ENCODE results near the gene CNPY2. TPM values are rescaled to one million over a fixed set of nuclear protein-coding genes. Genes with fewer than 3 reads are reported as not detected.
A peak's percentile ranks its signal among the peaks of the same experiment; 100 is the strongest.

CNPY2 gene
- total and polyA plus RNA-seq, 2 of the 13 experiments (the other 11 are each of a cell fraction or from before 2014, with no cell fraction given) = 285 to 356 TPM

- TF ChIP-seq ZNF18 (CRISPR knock-in tag; IDR thresholded peaks at IDR 0.05; ENCODE audit: insufficient replicate concordance) = no peak
- TF ChIP-seq ZBTB4 (CRISPR knock-in tag; IDR thresholded peaks at IDR 0.05; ENCODE audit: borderline replicate concordance) = 0 out of 2 replicates have a peak, but pooled peaks have one; percentile 54
- peak; percentile 34; the same call in 1 of the 2 replicates for TF ChIP-seq GZF1 (CRISPR knock-in tag; IDR thresholded peaks at IDR 0.05)
- TF ChIP-seq ZNF782 (CRISPR knock-in tag; IDR thresholded peaks at IDR 0.05; ENCODE audit: borderline replicate concordance) = peak; percentile 78; the same call in 1 of the 2 replicates
- peak; percentile 86; the same call in 1 of the 2 replicates for TF ChIP-seq ZNF784 (CRISPR knock-in tag; IDR thresholded peaks at IDR 0.05; ENCODE audit: borderline replicate concordance)
- peak; percentile 85 for TF ChIP-seq ZSCAN25 (CRISPR knock-in tag; IDR thresholded peaks at IDR 0.05)
- TF ChIP-seq ZFP91 (CRISPR knock-in tag; IDR thresholded peaks at IDR 0.05; ENCODE audit: borderline replicate concordance) = peak; percentile 84
- TF ChIP-seq ZNF709 (CRISPR knock-in tag; IDR thresholded peaks at IDR 0.05) = peak; percentile 87
- TF ChIP-seq FOSL1 (CRISPR knock-in tag; IDR thresholded peaks at IDR 0.05; ENCODE audit: borderline replicate concordance) = no peak
- peak; percentile 67; the same call in 1 of the 2 replicates for TF ChIP-seq SMAD3 (CRISPR knock-in tag; IDR thresholded peaks at IDR 0.05)
- TF ChIP-seq CEBPG (CRISPR knock-in tag; IDR thresholded peaks at IDR 0.05) = peak; percentile 24; the same call in 1 of the 2 replicates
- TF ChIP-seq ELF3 (CRISPR knock-in tag; IDR thresholded peaks at IDR 0.05) = peak; percentile 76; the same call in 1 of the 2 replicates
- TF ChIP-seq RARA (CRISPR knock-in tag; IDR thresholded peaks at IDR 0.05) = peak; percentile 25; the same call in 1 of the 2 replicates
- 0 out of 2 replicates have a peak, but pooled peaks have one; percentile 63 for TF ChIP-seq KMT2A (CRISPR knock-in tag; IDR thresholded peaks at IDR 0.05)
- peak; percentile 66; the same call in 1 of the 2 replicates for TF ChIP-seq ZNF230 (CRISPR knock-in tag; IDR thresholded peaks at IDR 0.05)
- 0 out of 2 replicates have a peak, but pooled peaks have one; percentile 34 for TF ChIP-seq ZNF550 (CRISPR knock-in tag; IDR thresholded peaks at IDR 0.05; ENCODE audit: borderline replicate concordance)
- TF ChIP-seq HBP1 (CRISPR knock-in tag; IDR thresholded peaks at IDR 0.05; ENCODE audit: low read depth) = no peak
- peak; percentile 76 for TF ChIP-seq CREM (IDR thresholded peaks at IDR 0.05)
- no peak for TF ChIP-seq CREM (CRISPR knock-in tag; IDR thresholded peaks at IDR 0.05)
Measured at GRCh38 chr12:56266693-56267442, 48.9 kb downstream of the CNPY2 start, which contains the start of gene COQ10A (continued).

All from HepG2 (cell line).